ENCODE results near the gene MYO19. TPM values are rescaled to one million over a fixed set of nuclear protein-coding genes. Genes with fewer than 3 reads are reported as not detected.

Gene MYO19
- total and polyA plus RNA-seq, 2 of the 8 experiments (the other 6 are each of a cell fraction or from before 2014, with no cell fraction given) = 126 to 163 TPM

- TF ChIP-seq CTCF (IDR thresholded peaks at IDR 0.05; ENCODE audit: control extremely low read depth in 1 of 3, insufficient read depth in 1 of 3, low read depth in 1 of 3, low read length in 3 of 3) (no peak), SRF (IDR thresholded peaks at IDR 0.05; ENCODE audit: low read depth, low read length) (no peak), ZNF274 (IDR thresholded peaks at IDR 0.05; ENCODE audit: borderline replicate concordance, extremely low read depth, low read length) (no peak), JUND (IDR thresholded peaks at IDR 0.05; ENCODE audit: low read length) (no peak), TAF1 (IDR thresholded peaks at IDR 0.05; ENCODE audit: low read depth, low read length) (no peak), CHD2 (IDR thresholded peaks at IDR 0.05; ENCODE audit: low read length) (no peak), NANOG (IDR thresholded peaks at IDR 0.05; ENCODE audit: insufficient read depth, low read depth, low read length, poor library complexity, severe bottlenecking) (no peak), GTF2F1 (IDR thresholded peaks at IDR 0.05; ENCODE audit: borderline replicate concordance, low read depth, low read length) (no peak), SP4 (IDR thresholded peaks at IDR 0.05; ENCODE audit: low read length) (no peak)
Measured at GRCh38 chr17:36493956-36494355, 40.7 kb downstream of the MYO19 start (continued).

Data from H1 (cell line).